Neural progenitor cell (in vitro differentiated cells): ENCODE results near the gene CDK10. TPM values are rescaled to one million over a fixed set of nuclear protein-coding genes. Genes with fewer than 3 reads are reported as not detected.

Experiments used
- DNase-seq: peaks from one replicate; pipeline ENCODE4 v3.0.0-alpha.2; 2016; ENCODE audit warnings: low spot score
- H2AFZ ChIP-seq: fragments of 200-600 bp; sonication (generic); replicated peaks from 2 replicates; pipeline ENCODE4 v1.6.1; 2016; ENCODE audit warnings: antibody characterized with exemption
- H3F3A ChIP-seq: fragments of 200-600 bp; sonication (generic); 2 replicates; pipeline ENCODE4 v1.6.1; 2016; ENCODE audit warnings: antibody characterized with exemption, low read depth
- H3K27ac ChIP-seq: fragments of 200-600 bp; sonication (generic); 2 replicates; pipeline ENCODE4 v1.5.1; 2016; ENCODE audit warnings: mild to moderate bottlenecking
- H3K27me3 ChIP-seq: fragments of 200-600 bp; sonication (generic); 2 replicates; pipeline ENCODE4 v1.6.1; 2016; ENCODE audit warnings: mild to moderate bottlenecking, moderate library complexity
- H3K36me3 ChIP-seq: fragments of 200-600 bp; sonication (generic); 2 replicates; pipeline ENCODE4 v1.5.1; 2016
- H3K4me1 ChIP-seq: fragments of 200-600 bp; sonication (generic); 2 replicates; pipeline ENCODE4 v1.6.1; 2016; ENCODE audit warnings: mixed run types
- H3K4me2 ChIP-seq: fragments of 200-600 bp; sonication (generic); 2 replicates; pipeline ENCODE4 v1.6.1; 2016
- H3K4me3 ChIP-seq: fragments of 200-600 bp; sonication (generic); 2 replicates; pipeline ENCODE4 v1.5.1; 2016
- H3K79me2 ChIP-seq: fragments of 200-600 bp; sonication (generic); 2 replicates; pipeline ENCODE4 v1.6.1; 2016; ENCODE audit warnings: low read depth
- H3K9ac ChIP-seq: fragments of 200-600 bp; sonication (generic); 2 replicates; pipeline ENCODE4 v1.6.1; 2016
- H3K9me3 ChIP-seq: fragments of 200-600 bp; sonication (generic); 2 replicates; pipeline ENCODE4 v1.5.1; 2016; ENCODE audit warnings: low read depth
- H4K20me1 ChIP-seq: fragments of 200-600 bp; sonication (generic); 2 replicates; pipeline ENCODE4 v1.6.1; 2016; ENCODE audit warnings: low read depth
- H3K27ac Mint-ChIP-seq: 3 replicates; pipeline ENCODE4 v1.8.0; 2021; ENCODE audit warnings: mixed read lengths
- H3K27me3 Mint-ChIP-seq: 2 replicates; pipeline ENCODE4 v1.8.0; 2022; ENCODE audit warnings: low read depth, mild to moderate bottlenecking, inconsistent platforms, moderate library complexity, mixed read lengths; ENCODE audit not compliant: insufficient read depth
- H3K36me3 Mint-ChIP-seq: 3 replicates; pipeline ENCODE4 v1.8.0; 2021; ENCODE audit warnings: mixed read lengths
- H3K4me1 Mint-ChIP-seq: 3 replicates; pipeline ENCODE4 v1.8.0; 2021; ENCODE audit warnings: mixed read lengths
- H3K4me3 Mint-ChIP-seq: 3 replicates; pipeline ENCODE4 v1.8.0; 2021; ENCODE audit warnings: mild to moderate bottlenecking, moderate library complexity, mixed read lengths
- H3K9me3 Mint-ChIP-seq: 3 replicates; pipeline ENCODE4 v1.8.0; 2020; ENCODE audit warnings: mixed read lengths
- CTCF ChIP-seq: fragments of 200-600 bp; sonication (generic); IDR thresholded peaks from 2 replicates; pipeline ENCODE4 v1.5.1; 2017; ENCODE audit warnings: antibody characterized with exemption, mild to moderate bottlenecking
- EZH2 ChIP-seq: fragments of 200-600 bp; sonication (generic); IDR thresholded peaks from 2 replicates; pipeline ENCODE4 v1.6.1; 2017; ENCODE audit warnings: antibody characterized with exemption, mild to moderate bottlenecking, moderate library complexity
- EZH2phosphoT487 ChIP-seq: fragments of 200-600 bp; sonication (generic); IDR thresholded peaks from 2 replicates; pipeline ENCODE4 v1.6.1; 2017; ENCODE audit warnings: antibody characterized with exemption
- total RNA-seq: library from RNA; depleted of rRNA; stranded (reverse); fragments of >200 nt; gene quantifications from 2 replicates; pipeline ENCODE4 v1.2.3, GENCODE V29; 2015; ENCODE audit warnings: low replicate concordance

The CDK10 gene
- total RNA-seq, 1 donor from 2014 or later, result 75.6 TPM

GRCh38 chr16:89721546-89722391, 35.3 kb downstream of the CDK10 start:
- DNase-seq, result peak; percentile 62
- Histone ChIP-seq H2AFZ (peak overlapping the region; percentile 15), H3F3A (peaks cover 29% of the 10 kb centered on the region), H3K27me3 (peaks cover 44% of the 10 kb centered on the region), H3K9me3 (no peaks in the 10 kb centered on the region), H3K79me2 (no peaks in the 10 kb centered on the region), H3K4me2 (peak overlapping the region; percentile 100), H3K4me1 (peaks cover 9% of the 10 kb centered on the region), H3K4me3 (peak overlapping the region; percentile 97), H3K27ac (no peak overlapping the region), H4K20me1 (peaks cover 31% of the 10 kb centered on the region), H3K9ac (no peak overlapping the region), H3K36me3 (no peaks in the 10 kb centered on the region)
- no peaks in the 10 kb centered on the region for H3K9me3 Mint-ChIP-seq
- no peak overlapping the region for H3K27ac Mint-ChIP-seq
- peaks cover 16% of the 10 kb centered on the region for H3K27me3 Mint-ChIP-seq
- H3K4me3 Mint-ChIP-seq, result peak overlapping the region; percentile 81
- TF ChIP-seq EZH2phosphoT487 (no peak), CTCF (no peak), EZH2 (no peak)
- peaks cover 25% of the 10 kb centered on the region for H3K4me1 Mint-ChIP-seq
- H3K36me3 Mint-ChIP-seq, result peaks cover 11% of the 10 kb centered on the region

- H3K36me3 Mint-ChIP-seq, result peaks cover 16% of the 10 kb centered on the region
- H4K20me1 ChIP-seq, result peaks cover 31% of the 10 kb centered on the region
- peak; percentile 43 for DNase-seq
- H3K36me3 ChIP-seq, result no peaks in the 10 kb centered on the region
- H3K79me2 ChIP-seq, result no peaks in the 10 kb centered on the region
- peaks cover 21% of the 10 kb centered on the region for H3K27me3 Mint-ChIP-seq
- peaks cover 32% of the 10 kb centered on the region for H3K4me1 Mint-ChIP-seq
- H3F3A ChIP-seq, result peaks cover 29% of the 10 kb centered on the region
- TF ChIP-seq EZH2, result no peak
- no peak for TF ChIP-seq EZH2phosphoT487
- TF ChIP-seq CTCF, result no peak
- peak overlapping the region; percentile 81 for H3K4me3 Mint-ChIP-seq
- peaks cover 9% of the 10 kb centered on the region for H3K4me1 ChIP-seq
- H3K27me3 ChIP-seq, result peaks cover 44% of the 10 kb centered on the region
- H3K9me3 ChIP-seq, result no peaks in the 10 kb centered on the region
- H2AFZ ChIP-seq, result no peak overlapping the region
- no peaks in the 10 kb centered on the region for H3K9me3 Mint-ChIP-seq
- peak overlapping the region; percentile 100 for H3K4me2 ChIP-seq
- H3K27ac ChIP-seq, result no peak overlapping the region
- peak overlapping the region; percentile 97 for H3K4me3 ChIP-seq
- H3K9ac ChIP-seq, result no peak overlapping the region
- H3K27ac Mint-ChIP-seq, result no peak overlapping the region
Observed at GRCh38 chr16:89722392-89723278, 36.1 kb downstream of the CDK10 start.

GRCh38 chr16:89723279-89724250, 37.1 kb downstream of the CDK10 start:
- no peak overlapping the region for H3K4me2 ChIP-seq
- H3K9me3 Mint-ChIP-seq, result no peaks in the 10 kb centered on the region
- no peak for TF ChIP-seq EZH2
- no peak for TF ChIP-seq EZH2phosphoT487
- no peak for TF ChIP-seq CTCF

More at GRCh38 chr16:89723279-89724250, 37.1 kb downstream of the CDK10 start:
- no peak overlapping the region for H3K9ac ChIP-seq
- no peaks in the 10 kb centered on the region for H3K79me2 ChIP-seq
- H3K27ac ChIP-seq, result no peak overlapping the region
- no peaks in the 10 kb centered on the region for H3K36me3 ChIP-seq
- no peaks in the 10 kb centered on the region for H3K9me3 ChIP-seq
- no peak overlapping the region for H3K4me3 ChIP-seq
- no peak overlapping the region for H2AFZ ChIP-seq
- Mint-ChIP-seq H3K4me1 (peaks cover 28% of the 10 kb centered on the region), H3K4me3 (peak overlapping the region; percentile 81), H3K27ac (no peak overlapping the region), H3K36me3 (peaks cover 15% of the 10 kb centered on the region), H3K27me3 (peaks cover 15% of the 10 kb centered on the region)
- H3F3A ChIP-seq, result peaks cover 29% of the 10 kb centered on the region
- peaks cover 31% of the 10 kb centered on the region for H4K20me1 ChIP-seq
- H3K4me1 ChIP-seq, result peaks cover 9% of the 10 kb centered on the region
- H3K27me3 ChIP-seq, result peaks cover 44% of the 10 kb centered on the region
- DNase-seq, result no peak
